Measurements from ENCODE around the gene CTRB1. TPM values are rescaled to one million over a fixed set of nuclear protein-coding genes. Genes with fewer than 3 reads are reported as not detected.
"Not testable (repeated sequence)": the region's sequence is repeated elsewhere in the genome, so short reads cannot be mapped to it uniquely, and the experiment has no call there.

Gene CTRB1
- polyA plus RNA-seq, 1 donor: 0.15 TPM

DNA sequence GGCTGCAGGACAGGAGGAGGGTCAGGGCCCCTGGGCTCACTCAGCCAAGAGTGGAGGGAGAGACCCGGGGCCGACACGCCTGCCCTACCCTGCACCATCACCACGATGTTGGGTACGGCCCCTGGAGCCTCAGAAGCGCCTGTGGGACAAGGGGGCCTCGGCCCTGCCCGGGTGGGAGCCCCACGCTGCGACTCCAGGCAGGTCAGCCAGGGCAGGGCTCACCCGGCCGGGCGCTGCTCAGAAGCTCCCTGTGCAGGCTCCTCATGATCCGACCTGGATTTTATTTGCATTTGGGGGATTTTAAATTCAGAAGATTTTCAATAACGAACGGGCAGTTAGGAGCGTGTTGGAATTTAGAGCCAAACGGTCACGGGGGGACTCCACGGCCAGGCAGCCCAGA is 13.9 kb upstream of the CTRB1 start:
- not testable (repeated sequence) for DNase-seq

DNA sequence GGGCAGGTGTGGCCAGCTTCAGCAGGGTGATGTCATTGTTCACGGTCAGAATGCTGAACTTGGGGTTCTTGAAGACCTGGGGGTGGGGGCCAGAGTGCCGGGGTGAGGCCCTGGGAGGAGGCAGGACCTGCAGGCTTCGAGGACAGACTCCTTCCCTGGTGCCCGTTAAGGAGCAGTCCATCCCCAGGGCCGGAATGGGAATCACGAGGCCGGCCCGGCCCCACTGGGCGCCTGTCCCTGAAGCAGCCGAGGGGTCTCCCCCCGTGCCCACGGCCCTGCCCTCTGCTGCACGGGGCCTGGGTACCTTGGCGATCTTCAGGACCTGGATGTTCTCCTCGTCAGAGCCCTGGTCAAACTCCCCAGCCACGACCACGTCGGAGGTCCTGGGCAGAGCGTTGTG is 13.3 kb upstream of the CTRB1 start:
- DNase-seq: not testable (repeated sequence)

DNA sequence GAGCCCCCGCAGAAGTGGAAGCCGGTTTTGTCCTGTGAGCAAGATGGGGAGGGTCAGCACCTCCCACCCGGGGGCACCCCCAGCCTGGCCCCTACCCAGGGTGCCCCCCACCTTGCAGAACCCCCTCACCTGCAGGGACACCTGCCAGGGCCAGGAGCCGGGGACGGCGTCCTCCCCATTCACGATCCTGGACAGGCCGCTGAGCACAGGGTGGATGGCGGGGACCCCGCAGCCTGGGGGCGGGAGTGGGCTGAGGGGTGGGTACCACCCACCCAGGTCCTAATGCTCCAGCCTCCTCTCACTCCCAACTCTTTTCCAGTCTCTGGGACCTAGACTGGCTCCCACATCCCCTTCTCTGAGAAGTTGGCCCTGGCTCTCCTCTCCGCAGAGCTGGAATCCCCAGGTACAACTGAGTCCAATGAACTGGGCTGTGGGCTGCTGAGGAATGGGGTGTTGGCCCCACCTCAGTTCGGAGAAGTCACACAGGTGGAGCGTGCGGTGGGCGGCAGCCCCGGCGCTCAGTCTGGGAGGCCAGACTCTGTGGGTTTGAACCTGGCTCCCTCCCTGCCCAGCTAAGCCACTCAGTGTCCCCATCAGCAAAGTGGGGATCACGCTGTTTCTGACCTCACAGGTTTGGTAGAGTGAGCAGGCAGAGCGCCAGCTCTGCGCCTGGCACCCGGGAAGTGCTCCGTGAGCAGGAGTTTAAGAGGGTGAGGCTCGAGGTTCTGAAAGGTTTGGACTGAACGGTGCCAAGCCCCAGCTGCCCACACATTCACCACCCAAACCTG is 12.6 kb upstream of the CTRB1 start:
- DNase-seq: not testable (repeated sequence)

DNA sequence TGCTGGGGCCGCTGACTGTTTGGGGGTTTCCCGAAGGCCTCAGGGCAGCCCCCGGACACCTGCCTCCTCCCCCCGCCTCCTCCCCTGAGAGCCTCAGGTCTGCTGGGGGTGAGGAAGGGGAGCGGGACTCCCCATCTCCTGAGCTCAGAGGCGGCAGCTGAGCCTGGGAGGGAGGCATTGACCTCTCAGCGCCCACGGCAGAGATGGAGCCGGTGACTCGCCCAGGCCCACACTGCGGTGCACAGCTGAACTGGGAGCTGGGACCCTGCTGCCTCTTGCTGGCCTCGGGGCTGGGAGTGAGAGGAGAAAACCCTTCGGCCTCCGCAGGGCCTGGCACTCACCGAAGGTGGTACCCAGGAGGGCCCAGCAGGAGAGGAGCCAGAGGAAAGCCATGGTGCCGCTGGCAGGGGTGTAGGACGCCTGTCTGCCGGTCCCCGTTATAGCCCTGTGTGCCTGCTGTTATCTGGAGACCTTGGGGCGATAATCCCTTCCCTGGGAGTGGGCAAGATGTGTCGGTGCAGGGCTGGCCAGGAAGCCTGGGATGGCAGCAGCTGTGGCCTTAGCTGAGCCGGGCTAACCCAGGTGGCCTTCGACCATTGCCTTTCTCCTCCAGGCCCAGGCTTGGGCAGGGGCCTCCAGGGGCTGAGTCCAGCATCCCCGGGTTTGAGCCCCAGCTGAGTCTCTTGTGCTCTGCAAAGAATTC is 11.9 kb upstream of the CTRB1 start, which contains the start of gene CTRB2:
Gene CTRB2, minus strand, starts transcription at position 413 of the 703 bp plus-strand sequence. Its CDS starts 20 bp downstream, at position 393.
- DNase-seq: no peak

DNA sequence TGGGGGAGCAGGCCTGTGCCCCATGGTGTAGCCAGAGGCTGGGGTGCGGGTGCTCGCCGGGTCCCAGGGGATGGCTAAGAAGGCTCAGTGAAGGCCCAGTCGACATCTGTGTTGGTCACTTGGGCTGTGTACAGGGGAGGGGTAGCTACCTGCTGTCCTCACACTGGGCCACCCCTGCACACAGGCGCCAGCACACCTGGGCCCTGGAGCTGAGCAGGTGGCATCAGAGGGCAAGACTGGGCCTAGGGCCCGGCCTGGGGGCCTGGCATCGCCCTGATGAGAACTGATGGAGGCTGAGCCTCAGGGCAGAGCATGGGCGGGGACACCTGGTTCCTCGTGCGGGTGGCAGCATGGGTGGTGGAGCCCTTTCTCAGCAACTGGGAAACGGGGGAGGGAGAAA is 11.0 kb upstream of the CTRB1 start:
- no peak for DNase-seq

DNA sequence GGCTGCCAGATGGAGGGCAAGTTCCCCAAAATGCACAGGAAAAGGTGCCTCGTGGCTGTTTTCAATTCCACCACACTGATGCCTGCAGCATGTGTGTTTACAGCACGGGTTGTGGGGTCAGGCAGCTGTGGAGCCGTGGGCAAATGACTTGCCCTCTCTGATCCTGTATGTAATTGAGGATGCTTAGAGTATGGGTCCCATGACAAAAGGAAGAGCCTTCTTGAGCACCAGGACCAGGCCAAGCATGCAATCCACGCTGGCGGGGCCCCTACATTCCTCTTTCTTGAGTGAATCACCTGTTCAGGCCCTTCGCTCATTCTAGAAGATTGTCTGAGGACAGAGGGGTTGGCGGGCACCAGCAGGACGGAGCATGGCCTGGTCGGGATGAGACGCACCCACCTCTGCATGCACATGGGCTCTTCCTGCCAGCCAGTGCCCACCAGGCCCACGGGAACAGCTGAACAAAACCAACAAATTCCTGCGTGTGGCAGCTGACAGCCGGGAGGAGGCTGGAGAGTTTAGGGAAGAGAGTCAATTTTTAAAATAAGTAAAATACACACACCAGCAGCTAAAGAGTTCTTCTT is 10.5 kb upstream of the CTRB1 start:
- DNase-seq: no peak

DNA sequence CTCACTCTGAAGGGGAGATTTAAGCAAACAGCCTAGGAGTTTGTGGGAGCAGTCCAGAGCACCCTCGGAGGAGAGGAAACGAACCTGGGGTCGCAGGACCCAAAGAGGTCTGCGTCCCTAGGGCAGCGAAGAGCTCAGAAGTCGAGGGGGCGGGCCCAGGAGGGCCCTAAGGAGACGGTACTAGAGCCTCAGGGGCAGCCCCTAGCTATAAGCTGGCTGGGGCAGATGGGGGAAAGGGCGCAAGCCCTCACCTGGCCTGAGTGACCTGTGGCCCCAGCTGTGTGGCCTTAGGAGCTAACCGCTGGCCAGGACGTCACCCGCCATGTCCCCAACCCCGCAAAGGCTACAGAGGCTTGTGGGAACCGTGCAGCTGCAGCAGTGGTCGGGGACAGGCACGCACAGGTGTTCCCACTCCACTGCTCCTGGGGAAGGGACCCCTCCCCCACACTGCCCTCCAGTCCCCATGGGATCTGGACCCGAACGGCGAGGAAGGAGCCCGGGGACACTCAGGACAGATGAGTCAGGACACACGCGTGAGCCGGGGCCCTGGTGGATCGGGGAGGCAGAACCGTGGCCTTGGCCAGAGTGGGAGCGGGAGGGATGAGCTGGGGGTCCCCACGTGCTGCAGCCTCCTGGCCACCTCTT is 9.8 kb upstream of the CTRB1 start:
- no peak for DNase-seq

DNA sequence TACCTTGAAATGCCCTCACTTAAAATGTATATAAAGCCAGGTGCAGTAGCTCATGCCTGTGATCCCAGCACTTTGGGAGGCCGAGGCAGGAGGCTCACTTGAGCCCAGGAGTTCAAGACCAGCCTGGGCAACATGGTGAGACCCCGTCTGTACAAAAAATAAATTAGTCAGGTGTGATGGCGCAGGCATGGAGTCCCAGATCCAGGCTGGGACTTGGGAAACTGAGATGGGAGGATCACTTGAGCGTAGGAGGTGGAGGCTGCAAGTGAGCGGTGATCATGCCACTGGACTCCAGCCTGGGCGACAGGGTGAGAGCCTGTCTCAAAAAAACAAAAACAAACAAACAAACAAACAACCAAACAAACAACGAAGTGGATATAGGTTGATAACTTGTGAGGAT is 9.3 kb upstream of the CTRB1 start:
- DNase-seq: not testable (repeated sequence)

DNA sequence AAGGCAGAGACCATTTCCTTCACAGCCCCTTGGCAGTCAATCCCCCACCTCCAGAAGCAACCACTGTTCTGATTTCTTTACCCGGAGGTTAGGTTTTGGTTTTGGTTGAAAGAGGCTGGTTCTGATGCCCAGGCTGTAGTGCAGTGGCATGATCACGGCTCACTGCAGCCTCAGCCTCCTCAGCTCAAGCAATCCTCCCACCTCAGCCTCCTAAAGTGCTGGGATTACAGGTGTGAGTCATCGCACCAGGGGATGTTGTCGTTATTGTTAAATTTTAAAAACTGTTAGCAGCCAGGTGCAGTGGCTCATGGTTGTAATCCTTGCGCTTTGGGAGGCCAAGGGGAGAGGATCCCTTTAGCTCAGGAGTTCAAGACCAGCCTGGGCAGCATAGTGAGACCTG is 8.8 kb upstream of the CTRB1 start:
- no peak for DNase-seq

DNA sequence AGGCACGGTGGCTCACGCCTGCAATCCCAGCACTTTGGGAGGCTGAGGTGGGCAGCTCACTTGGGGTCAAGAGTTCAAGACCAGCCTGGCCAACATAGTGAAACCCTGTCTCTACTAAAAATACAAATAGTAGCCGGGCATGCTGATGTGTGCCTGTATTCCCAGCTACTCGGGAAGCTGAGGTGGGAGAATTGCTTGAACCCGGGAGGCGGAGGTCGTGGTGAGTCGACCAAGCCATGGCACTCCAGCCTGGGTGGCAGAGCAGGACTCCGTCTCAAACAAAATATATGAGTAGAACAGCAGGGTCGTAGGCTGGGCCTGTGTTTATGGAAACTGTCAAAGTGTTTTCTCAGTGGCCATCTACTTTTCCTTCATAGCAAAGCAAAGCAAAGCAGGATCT is 7.5 kb upstream of the CTRB1 start:
- DNase-seq: not testable (repeated sequence)

DNA sequence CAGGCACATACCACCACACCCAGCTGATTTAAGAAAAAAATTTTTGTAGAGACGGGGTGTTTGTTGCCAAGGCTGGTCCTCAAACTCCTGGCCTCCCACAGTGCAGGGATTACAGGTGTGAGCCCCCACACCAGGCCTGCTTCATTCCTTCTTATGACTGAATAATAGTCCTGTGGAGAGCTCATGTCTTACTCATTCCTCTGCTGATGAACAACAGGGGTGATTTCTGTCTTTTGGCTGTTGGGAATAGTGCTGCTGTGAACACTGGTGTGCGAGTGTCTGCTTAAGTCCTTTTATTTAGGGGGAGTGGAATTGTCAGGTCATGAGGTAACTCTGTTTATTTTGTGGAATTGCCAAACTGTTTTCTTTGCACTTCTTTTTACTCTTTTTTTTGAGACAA is 2.7 kb upstream of the CTRB1 start:
- no peak for DNase-seq

DNA sequence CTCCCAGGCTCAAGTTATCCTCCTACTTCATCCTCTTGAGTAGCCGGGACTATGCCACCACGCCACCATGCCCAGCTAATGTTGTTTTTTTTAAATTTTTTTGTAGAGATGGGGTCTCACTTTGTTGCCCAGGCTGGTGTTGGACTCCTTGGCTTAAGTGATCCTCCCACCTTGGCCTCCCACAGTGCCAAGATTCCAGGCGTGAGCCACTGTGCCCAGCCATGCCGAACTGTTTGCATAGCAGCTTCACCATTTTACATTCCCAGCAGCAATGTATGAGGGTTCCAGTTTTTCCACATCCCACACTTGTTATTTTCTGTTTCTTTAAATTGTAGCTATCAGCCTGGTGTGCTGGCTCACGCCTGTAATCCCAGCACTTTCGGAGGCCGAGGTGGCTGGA is 2.2 kb upstream of the CTRB1 start:
- DNase-seq: no peak

DNA sequence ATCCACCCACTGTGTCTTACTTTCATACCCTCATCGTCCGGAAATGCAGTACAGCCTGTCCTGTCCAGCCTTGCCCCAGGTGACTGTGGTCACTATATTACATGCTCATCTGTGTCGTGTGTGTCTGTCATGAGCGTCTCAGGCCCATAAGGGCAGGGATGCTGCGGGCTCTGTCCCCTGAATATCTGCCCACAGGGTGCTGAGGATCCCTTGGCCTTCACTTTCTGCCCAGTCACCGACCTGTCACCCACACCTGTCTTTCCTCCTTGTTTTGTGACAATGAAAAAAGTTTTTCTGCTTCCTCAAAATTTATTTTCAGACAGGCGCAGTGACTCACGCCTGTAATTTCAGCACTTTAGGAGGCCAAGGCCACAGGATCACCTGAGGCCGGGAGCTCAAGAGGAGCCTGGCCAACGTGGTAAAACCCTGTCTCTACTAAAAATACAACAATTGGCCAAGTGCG is 1.4 kb upstream of the CTRB1 start:
- DNase-seq: no peak

DNA sequence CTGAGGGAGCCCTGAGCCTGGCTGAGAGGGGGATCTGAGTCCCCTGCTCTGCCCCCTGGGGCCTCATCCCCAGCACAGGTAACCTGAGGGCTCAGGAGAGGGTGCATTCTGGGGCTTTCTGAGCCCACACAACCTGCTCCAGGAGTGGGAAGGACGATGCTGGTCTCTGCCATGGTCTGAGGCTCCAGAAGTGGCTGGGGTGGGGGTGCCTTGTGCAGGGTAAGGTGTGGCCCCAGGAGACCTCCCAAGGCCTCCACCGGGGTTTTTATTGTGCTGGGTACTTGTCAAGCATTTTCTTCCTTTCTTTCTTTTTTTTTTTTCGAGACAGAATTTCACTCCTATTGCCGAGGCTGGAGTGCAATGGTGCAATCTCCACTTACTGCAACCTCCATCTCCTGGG is 300 bp downstream of the CTRB1 start:
- no peak for DNase-seq

DNA sequence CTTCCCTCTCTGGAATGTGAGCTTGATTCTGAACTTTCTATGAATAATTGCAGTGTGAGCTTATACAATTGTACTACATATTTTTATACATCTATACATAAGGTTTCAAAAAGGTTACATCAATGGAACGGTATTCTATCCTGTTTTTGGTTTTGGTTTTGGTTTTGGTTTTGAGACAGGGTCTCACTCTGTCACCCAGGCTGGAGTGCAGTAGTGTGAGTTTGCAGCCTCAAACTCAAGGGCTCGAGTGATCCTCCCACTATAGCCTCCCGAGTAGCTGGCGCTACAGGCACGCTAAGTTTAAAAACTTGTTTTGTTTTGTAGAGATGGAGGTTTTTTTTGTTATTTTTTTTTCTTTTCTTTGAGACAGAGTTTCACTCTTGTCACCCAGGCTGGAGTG is 1.1 kb downstream of the CTRB1 start:
- no peak for DNase-seq

DNA sequence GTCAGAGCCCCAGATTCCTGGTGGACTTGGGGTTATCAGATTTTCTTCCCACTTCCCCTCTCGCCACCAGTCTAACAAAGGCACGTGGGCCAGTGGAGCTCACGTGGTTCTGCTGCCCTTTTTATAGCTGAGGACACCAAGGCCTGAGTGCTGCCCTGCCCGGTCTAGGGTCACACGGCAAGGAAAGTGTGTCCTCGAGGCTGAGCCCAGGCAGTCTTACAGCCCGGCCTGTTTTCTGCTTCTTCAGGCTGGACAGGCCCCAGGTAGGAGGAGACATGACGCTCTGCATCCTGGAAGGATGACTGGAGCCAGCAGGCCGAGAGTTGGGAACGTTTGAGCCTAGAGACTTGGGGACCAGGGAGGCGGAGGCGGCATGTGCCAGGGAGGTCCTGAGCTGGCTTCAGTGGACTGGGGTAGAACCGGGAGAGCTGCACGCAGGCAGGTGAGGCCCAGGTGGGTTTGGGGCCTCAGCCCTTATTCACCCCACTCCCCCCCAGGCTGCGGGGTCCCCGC is 3.5 kb downstream of the CTRB1 start:
- DNase-seq: peak; percentile 85

DNA sequence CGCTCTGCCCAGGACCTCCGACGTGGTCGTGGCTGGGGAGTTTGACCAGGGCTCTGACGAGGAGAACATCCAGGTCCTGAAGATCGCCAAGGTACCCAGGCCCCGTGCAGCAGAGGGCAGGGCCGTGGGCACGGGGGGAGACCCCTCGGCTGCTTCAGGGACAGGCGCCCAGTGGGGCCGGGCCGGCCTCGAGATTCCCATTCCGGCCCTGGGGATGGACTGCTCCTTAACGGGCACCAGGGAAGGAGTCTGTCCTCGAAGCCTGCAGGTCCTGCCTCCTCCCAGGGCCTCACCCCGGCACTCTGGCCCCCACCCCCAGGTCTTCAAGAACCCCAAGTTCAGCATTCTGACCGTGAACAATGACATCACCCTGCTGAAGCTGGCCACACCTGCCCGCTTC is 4.3 kb downstream of the CTRB1 start:
- DNase-seq: not testable (repeated sequence)

DNA sequence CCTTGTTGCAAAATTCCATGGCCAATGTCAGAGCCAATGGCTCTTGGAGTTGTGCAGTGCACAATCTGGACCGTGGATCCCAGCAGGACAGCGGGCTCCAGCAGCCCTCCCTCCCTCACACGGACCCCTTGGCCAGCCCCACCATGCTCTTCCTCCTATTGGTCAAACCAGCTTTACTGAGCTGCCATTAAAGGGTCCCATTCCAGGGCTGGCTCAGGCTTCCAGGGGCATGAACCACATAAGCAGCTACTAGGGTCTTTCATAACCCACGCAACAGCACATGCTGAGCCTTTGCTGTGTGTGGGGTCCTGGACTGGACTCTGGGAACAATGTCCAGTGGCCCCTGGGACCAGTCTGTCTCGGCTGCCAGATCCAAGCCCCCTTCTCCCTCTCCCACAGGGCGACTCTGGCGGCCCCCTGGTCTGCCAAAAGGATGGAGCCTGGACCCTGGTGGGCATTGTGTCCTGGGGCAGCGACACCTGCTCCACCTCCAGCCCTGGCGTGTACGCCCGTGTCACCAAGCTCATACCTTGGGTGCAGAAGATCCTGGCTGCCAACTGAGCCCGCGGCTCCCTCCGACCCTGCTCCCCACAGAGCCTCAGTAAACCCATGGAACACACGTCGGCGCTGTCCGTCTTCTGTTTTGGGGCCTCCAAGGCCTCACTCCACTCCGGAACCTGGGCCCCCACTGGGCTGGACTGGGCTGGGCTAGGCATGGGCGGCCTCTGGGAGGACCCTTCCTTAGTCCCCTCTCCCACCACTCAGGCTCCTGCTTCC is 5.7 kb downstream of the CTRB1 start:
- no peak for DNase-seq

DNA sequence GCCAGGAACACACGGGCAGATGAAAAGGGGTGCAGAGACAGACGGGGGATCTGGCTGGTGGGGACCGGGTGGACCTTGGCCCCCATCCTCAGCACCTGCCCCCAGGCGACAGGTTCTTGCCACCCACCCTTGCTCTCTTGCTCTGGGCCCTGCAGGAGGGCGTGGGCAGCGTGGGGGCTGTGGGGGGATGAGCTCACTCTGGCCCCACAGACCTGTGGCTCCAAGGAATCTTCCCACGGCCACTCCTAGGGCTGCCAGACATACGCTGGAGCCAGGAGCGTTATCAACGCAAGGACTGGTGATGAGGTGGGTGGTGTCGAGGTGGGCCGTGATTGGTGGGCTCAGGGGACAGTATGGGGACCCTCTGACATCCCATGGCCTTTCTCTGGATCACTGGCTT is 6.3 kb downstream of the CTRB1 start:
- DNase-seq: no peak

DNA sequence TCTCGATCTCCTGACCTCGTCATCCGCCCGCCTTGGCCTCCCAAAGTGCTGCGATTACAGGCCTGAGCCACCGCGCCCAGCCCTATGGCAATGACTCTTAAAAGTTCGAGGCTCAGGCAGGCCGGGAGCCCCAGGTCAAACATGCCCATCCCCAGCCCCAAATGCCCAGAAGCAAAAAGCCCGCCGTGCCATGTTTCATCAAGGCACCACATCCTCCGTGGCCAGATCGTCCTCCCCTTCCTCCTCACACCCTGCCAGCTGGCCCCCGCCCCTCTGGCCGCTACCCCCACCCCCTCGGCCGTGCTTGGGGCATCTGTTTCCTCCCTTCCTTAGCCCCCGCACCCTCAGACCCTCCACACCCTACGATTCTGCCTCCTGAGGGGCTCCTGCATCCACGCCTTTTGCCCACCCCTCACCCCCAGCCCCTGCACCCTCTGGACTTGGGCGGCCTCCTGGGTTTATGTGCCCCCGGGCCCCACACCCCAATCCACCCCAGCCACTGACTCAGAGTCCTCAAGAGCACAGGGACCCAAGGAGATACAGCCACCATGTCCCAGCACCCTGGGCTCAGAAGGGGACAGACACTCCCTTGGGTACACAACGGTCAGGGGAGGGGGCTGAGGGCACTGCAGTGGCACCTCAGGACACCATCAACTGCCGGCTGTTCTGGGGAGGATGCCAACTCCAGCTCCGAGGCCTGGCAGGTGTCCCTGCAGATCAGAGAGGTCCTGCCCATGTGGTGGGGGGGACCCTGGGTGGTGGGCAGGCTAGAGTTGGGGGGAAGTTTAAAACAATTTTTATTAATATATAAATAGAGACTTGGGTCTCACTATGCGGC is 7.1 kb downstream of the CTRB1 start:
- no peak for DNase-seq
